Measurements from ENCODE around the gene SERPINE1.
"Not testable (repeated sequence)": the region's sequence is repeated elsewhere in the genome, so short reads cannot be mapped to it uniquely, and the experiment has no call there.

The SERPINE1 gene

GRCh38 chr7:101102026-101102425, 24.9 kb upstream of the SERPINE1 start:
- DNase-seq = no peak

- not testable (repeated sequence) for DNase-seq
Observed at GRCh38 chr7:101103701-101104100, 23.2 kb upstream of the SERPINE1 start.

- DNase-seq = no peak
Observed at GRCh38 chr7:101104193-101104713, 22.7 kb upstream of the SERPINE1 start.

GRCh38 chr7:101104799-101105198, 22.1 kb upstream of the SERPINE1 start:
- DNase-seq = no peak

- DNase-seq = not testable (repeated sequence)
Observed at GRCh38 chr7:101105248-101105647, 21.7 kb upstream of the SERPINE1 start.

GRCh38 chr7:101106386-101106785, 20.5 kb upstream of the SERPINE1 start:
- DNase-seq = no peak

- DNase-seq = no peak
Observed at GRCh38 chr7:101108330-101108857, 18.5 kb upstream of the SERPINE1 start.

GRCh38 chr7:101108961-101109360, 17.9 kb upstream of the SERPINE1 start:
- no peak for DNase-seq

- DNase-seq = no peak
Observed at GRCh38 chr7:101109368-101109767, 17.5 kb upstream of the SERPINE1 start.

GRCh38 chr7:101111261-101111660, 15.6 kb upstream of the SERPINE1 start:
- no peak for DNase-seq

GRCh38 chr7:101112233-101112632, 14.7 kb upstream of the SERPINE1 start:
- DNase-seq = no peak

- DNase-seq = not testable (repeated sequence)
Observed at GRCh38 chr7:101113140-101113539, 13.8 kb upstream of the SERPINE1 start.

- DNase-seq = no peak
Observed at GRCh38 chr7:101113836-101114235, 13.1 kb upstream of the SERPINE1 start.

GRCh38 chr7:101114492-101114891, 12.4 kb upstream of the SERPINE1 start:
- no peak for DNase-seq

GRCh38 chr7:101115215-101115614, 11.7 kb upstream of the SERPINE1 start:
- no peak for DNase-seq

GRCh38 chr7:101116898-101117297, 10.0 kb upstream of the SERPINE1 start:
- no peak for DNase-seq

GRCh38 chr7:101118856-101119255, 8.0 kb upstream of the SERPINE1 start:
- no peak for DNase-seq

GRCh38 chr7:101119876-101120275, 7.0 kb upstream of the SERPINE1 start:
- DNase-seq = no peak

GRCh38 chr7:101120315-101120714, 6.6 kb upstream of the SERPINE1 start:
- no peak for DNase-seq

- not testable (repeated sequence) for DNase-seq
Observed at GRCh38 chr7:101121631-101121990, 5.3 kb upstream of the SERPINE1 start.

- DNase-seq = no peak
Observed at GRCh38 chr7:101121991-101122932, 4.6 kb upstream of the SERPINE1 start.

- no peak for DNase-seq
Observed at GRCh38 chr7:101122933-101123702, 3.8 kb upstream of the SERPINE1 start.

- DNase-seq = no peak
Observed at GRCh38 chr7:101123703-101124068, 3.2 kb upstream of the SERPINE1 start.
